Smooth muscle cell (in vitro differentiated cells): Measurements from ENCODE around the gene LKAAEAR1. TPM values are rescaled to one million over a fixed set of nuclear protein-coding genes. Genes with fewer than 3 reads are reported as not detected.

Experiments used
- DNase-seq: peaks from one replicate; lab custom pipeline; 2025; ENCODE audit not compliant: unreplicated experiment; lab: John Stamatoyannopoulos, UW
- H2AFZ ChIP-seq: fragments of 200-600 bp; sonication (generic); 2 replicates; pipeline ENCODE4 v1.6.0; 2016; ENCODE audit warnings: antibody characterized with exemption, low read depth, mild to moderate bottlenecking
- H3F3A ChIP-seq: fragments of 200-600 bp; sonication (generic); 2 replicates; pipeline ENCODE4 v1.6.0; 2017; ENCODE audit warnings: antibody characterized with exemption, low read depth
- H3K27ac ChIP-seq: fragments of 200-600 bp; sonication (generic); 2 replicates; pipeline ENCODE4 v1.5.1; 2016; ENCODE audit warnings: low read depth, mild to moderate bottlenecking
- H3K27me3 ChIP-seq: fragments of 200-600 bp; sonication (generic); 2 replicates; pipeline ENCODE4 v1.6.1; 2016; ENCODE audit warnings: low read depth, mild to moderate bottlenecking
- H3K36me3 ChIP-seq: fragments of 200-600 bp; sonication (generic); 2 replicates; pipeline ENCODE4 v1.5.1; 2016; ENCODE audit warnings: low read depth
- H3K4me1 ChIP-seq: fragments of 200-600 bp; sonication (generic); 2 replicates; pipeline ENCODE4 v1.5.1; 2016; ENCODE audit warnings: low read depth
- H3K4me2 ChIP-seq: fragments of 200-600 bp; sonication (generic); 2 replicates; pipeline ENCODE4 v1.6.0; 2016; ENCODE audit warnings: mild to moderate bottlenecking
- H3K4me3 ChIP-seq: fragments of 200-600 bp; sonication (generic); 2 replicates; pipeline ENCODE4 v1.5.1; 2016; ENCODE audit warnings: mild to moderate bottlenecking
- H3K79me2 ChIP-seq: fragments of 200-600 bp; sonication (generic); 2 replicates; pipeline ENCODE4 v1.6.0; 2016; ENCODE audit warnings: low read depth, mild to moderate bottlenecking
- H3K9ac ChIP-seq: fragments of 200-600 bp; sonication (generic); 2 replicates; pipeline ENCODE4 v1.6.0; 2016; ENCODE audit warnings: low read depth
- H3K9me3 ChIP-seq: fragments of 200-600 bp; sonication (generic); replicated peaks from 2 replicates; pipeline ENCODE4 v1.5.1; 2016; ENCODE audit warnings: low read depth
- H4K20me1 ChIP-seq: fragments of 200-600 bp; sonication (generic); 2 replicates; pipeline ENCODE4 v1.6.0; 2016; ENCODE audit warnings: low read depth
- WGBS: methylation state at CpG from one replicate; pipeline ENCODE4 v1.1.7; 2016; ENCODE audit warnings: low lambda C conversion rate; 5-methylcytosine and 5-hydroxymethylcytosine counted together
- polyA plus RNA-seq: library from polyadenylated mRNA; unstranded; fragments of >200 nt; fragmentation: Nextera tagmentation; extraction: Ambion mirVana; gene quantifications from 2 replicates; pipeline ENCODE4 v1.2.1, GENCODE V29; 2016
- total RNA-seq: library from RNA; depleted of rRNA; stranded (reverse); fragments of >200 nt; gene quantifications from 2 replicates; pipeline ENCODE4 v1.2.3, GENCODE V29; 2014
- TF ChIP-seq, protein P1 (sequence below): fragments of 200-600 bp; sonication (generic); IDR thresholded peaks from 2 replicates; pipeline ENCODE4 v1.5.1; 2017; ENCODE audit warnings: borderline replicate concordance, mild to moderate bottlenecking, antibody characterized with exemption; ENCODE audit not compliant: insufficient read depth, poor library complexity, severe bottlenecking

Gene LKAAEAR1
- total and polyA plus RNA-seq, 2 experiments from 2014 or later, result 0.79 TPM; not detected in 1

DNA sequence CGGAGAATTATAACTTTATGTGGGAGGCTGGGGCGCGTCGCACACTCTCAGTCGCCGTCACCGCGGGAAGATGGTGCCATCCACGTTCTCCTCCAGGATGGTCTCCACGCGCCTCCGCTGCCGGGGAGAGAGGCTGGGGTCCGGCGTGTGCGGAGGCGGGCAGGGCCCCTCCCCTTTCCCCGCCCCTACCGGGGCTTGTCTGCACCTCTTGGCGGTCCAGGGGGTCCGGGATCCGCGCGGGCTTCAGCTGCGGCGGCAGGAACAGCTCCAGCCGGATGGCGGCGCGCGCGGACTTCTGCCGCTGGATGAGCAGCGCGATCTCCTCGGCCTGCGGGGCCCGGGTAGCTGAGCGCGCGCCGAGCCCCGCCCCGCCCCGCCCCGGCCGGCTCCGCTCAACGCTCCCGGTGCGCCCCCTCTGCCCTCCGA is 807 bp downstream of the LKAAEAR1 start:
- Histone ChIP-seq H3K9me3 (no peaks in the 10 kb centered on the region), H4K20me1 (no peaks in the 10 kb centered on the region), H3K36me3 (no peaks in the 10 kb centered on the region), H3K79me2 (no peaks in the 10 kb centered on the region), H3K27ac (no peak overlapping the region), H3K4me3 (peak overlapping the region; percentile 75), H3K9ac (no peak overlapping the region), H3F3A (peaks cover 14% of the 10 kb centered on the region), H3K4me1 (peaks cover 18% of the 10 kb centered on the region), H3K4me2 (peak overlapping the region; percentile 98), H3K27me3 (peaks cover 26% of the 10 kb centered on the region), H2AFZ (peak overlapping the region; percentile 86)
- WGBS, result 9% methylated on average over 13 of the region's 52 CpGs
- DNase-seq, result peak; percentile 49
- TF ChIP-seq, protein P1, sequence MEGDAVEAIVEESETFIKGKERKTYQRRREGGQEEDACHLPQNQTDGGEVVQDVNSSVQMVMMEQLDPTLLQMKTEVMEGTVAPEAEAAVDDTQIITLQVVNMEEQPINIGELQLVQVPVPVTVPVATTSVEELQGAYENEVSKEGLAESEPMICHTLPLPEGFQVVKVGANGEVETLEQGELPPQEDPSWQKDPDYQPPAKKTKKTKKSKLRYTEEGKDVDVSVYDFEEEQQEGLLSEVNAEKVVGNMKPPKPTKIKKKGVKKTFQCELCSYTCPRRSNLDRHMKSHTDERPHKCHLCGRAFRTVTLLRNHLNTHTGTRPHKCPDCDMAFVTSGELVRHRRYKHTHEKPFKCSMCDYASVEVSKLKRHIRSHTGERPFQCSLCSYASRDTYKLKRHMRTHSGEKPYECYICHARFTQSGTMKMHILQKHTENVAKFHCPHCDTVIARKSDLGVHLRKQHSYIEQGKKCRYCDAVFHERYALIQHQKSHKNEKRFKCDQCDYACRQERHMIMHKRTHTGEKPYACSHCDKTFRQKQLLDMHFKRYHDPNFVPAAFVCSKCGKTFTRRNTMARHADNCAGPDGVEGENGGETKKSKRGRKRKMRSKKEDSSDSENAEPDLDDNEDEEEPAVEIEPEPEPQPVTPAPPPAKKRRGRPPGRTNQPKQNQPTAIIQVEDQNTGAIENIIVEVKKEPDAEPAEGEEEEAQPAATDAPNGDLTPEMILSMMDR, result peak; percentile 48

DNA sequence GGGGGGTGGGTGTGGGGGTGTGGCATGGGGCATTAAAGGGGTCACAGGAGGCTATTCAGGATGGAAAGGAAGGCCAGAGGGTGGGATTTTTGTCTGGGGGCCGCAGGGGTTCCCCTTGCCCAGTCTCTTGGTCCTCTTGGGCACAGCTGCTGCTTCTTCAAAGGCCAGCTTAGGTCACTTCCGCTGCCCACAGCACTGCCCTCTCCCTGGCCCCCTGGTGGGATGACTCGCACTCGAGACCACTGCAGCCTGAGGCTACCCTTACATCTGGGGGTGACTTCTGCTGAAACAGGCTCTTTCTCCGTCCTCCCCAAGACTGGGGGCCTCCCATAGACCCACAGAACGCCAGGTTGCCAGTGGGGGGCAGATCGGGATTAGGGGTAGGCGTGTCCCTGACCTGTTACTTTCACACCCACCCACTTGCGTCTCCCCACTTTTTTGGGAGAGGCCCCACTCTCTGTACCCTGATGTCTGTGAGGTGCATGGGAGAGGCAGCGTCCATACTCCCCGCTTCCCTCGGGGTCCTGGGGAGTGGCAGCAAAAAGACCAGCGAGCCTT is 1.3 kb downstream of the LKAAEAR1 start:
- no peaks in the 10 kb centered on the region for H4K20me1 ChIP-seq
- TF ChIP-seq, protein P1, result no peak
- no peak for DNase-seq
- no peaks in the 10 kb centered on the region for H3K36me3 ChIP-seq
- WGBS, result 29% methylated on average over 13 of the region's 13 CpGs
- no peak overlapping the region for H3K27ac ChIP-seq
- no peak overlapping the region for H3K9ac ChIP-seq
- H3K4me1 ChIP-seq, result peaks cover 18% of the 10 kb centered on the region
- peaks cover 14% of the 10 kb centered on the region for H3F3A ChIP-seq
- H3K79me2 ChIP-seq, result no peaks in the 10 kb centered on the region
- H2AFZ ChIP-seq, result no peak overlapping the region
- H3K27me3 ChIP-seq, result peaks cover 26% of the 10 kb centered on the region
- H3K4me2 ChIP-seq, result peak overlapping the region; percentile 98
- no peaks in the 10 kb centered on the region for H3K9me3 ChIP-seq
- H3K4me3 ChIP-seq, result peak overlapping the region; percentile 75

DNA sequence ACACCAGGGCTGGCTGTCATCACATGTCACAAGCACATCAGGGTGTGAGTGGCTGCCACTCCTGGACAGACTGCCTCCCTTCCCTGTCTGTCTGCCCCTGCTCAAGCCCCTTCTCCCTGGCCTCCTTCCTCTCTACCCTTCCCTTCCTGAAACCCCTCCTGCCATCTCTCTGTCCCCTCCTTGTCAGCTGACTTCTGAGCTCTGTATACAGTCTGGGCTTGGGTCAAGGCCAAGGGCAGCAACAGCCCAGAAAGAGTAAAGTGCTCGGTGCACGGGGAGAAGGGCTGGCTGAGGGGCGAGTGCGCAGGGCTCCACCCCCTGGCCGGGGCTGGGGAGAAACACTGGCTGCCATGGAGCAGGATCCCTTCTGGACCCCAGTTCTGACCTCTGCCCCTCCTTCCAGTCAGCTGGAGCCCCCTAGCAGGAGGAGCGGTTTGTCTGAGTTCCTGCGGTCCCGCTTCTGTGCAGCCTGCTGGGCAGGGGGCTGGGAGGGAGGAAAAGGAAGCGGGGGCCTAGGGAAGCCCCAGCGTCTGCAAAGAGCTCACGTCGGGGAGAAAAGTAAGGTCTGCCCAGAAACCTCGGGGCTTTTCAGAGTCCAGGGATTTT is 2.0 kb downstream of the LKAAEAR1 start:
- Histone ChIP-seq H3K4me2 (peak overlapping the region; percentile 61), H3K79me2 (no peaks in the 10 kb centered on the region), H4K20me1 (no peaks in the 10 kb centered on the region), H3K9ac (no peak overlapping the region), H3K36me3 (no peaks in the 10 kb centered on the region), H3K9me3 (no peaks in the 10 kb centered on the region), H3K27me3 (peaks cover 26% of the 10 kb centered on the region), H2AFZ (no peak overlapping the region), H3K27ac (no peak overlapping the region), H3F3A (peaks cover 14% of the 10 kb centered on the region), H3K4me3 (no peak overlapping the region), H3K4me1 (peaks cover 18% of the 10 kb centered on the region)
- no peak for DNase-seq
- TF ChIP-seq, protein P1, result no peak
- 26% methylated on average over 13 of the region's 13 CpGs for WGBS

DNA sequence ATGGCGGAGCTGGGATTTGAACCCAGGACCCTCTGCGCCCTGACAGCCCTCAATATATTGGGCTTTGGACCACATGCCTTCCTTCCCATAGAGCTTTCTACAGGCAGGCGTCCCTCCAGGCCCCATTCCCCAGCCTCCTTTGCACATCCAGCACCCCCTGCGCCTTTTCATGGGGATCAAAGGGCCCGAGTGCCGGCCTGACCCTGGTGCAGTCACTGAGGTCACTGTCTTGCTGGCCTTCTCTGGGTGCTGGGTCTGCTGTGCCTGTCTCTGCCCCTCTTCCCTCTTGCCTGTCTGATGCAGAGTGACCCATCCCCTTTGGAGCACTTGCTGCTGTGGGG is 2.6 kb downstream of the LKAAEAR1 start:
- H3K27ac ChIP-seq, result no peak overlapping the region
- H3K27me3 ChIP-seq, result peaks cover 26% of the 10 kb centered on the region
- no peaks in the 10 kb centered on the region for H3K79me2 ChIP-seq
- TF ChIP-seq, protein P1, result no peak
- H3K4me1 ChIP-seq, result peaks cover 18% of the 10 kb centered on the region
- H3K36me3 ChIP-seq, result no peaks in the 10 kb centered on the region
- H3K4me3 ChIP-seq, result no peak overlapping the region
- no peak for DNase-seq
- no peak overlapping the region for H3K4me2 ChIP-seq
- H2AFZ ChIP-seq, result no peak overlapping the region
- H3F3A ChIP-seq, result peaks cover 14% of the 10 kb centered on the region
- H3K9ac ChIP-seq, result no peak overlapping the region
- no peaks in the 10 kb centered on the region for H3K9me3 ChIP-seq
- WGBS, result 95% methylated on average over 6 of the region's 6 CpGs
- H4K20me1 ChIP-seq, result no peaks in the 10 kb centered on the region
